A673 (cell line): ENCODE measurements around the gene GHRH.

Experiments used
- CTCF ChIP-seq: fragments of 300-800, 200-600 bp; sonication (generic); conservative IDR thresholded peaks from 2 replicates; pipeline ENCODE4 v1.5.1; 2017; ENCODE audit warnings: low read depth, mild to moderate bottlenecking, antibody characterized with exemption, low read length, moderate library complexity, mixed read lengths
- EZH2 ChIP-seq: fragments of 200-600 bp; sonication (generic); IDR thresholded peaks from 2 replicates; pipeline ENCODE4 v1.6.1; 2017; ENCODE audit warnings: borderline replicate concordance, low read depth, mild to moderate bottlenecking, mixed read lengths, antibody characterized with exemption, low read length; ENCODE audit not compliant: poor library complexity, severe bottlenecking

GRCh38 chr20:37225146-37225545 is 36.5 kb downstream of the GHRH start:
- no peak for TF ChIP-seq CTCF
- TF ChIP-seq EZH2 = no peak
